Measurements from ENCODE around the gene NFIC.

- TF ChIP-seq POLR2AphosphoS5 (IDR thresholded peaks at IDR 0.05) (no peak), CTCF (IDR thresholded peaks at IDR 0.05) (no peak)
Measured at GRCh38 chr19:3323026-3323425, 43.4 kb upstream of the NFIC start.

Data from gastroesophageal sphincter (tissue), 3 donors.